Panc1 (cell line): ENCODE measurements around the gene BSND. TPM values are rescaled to one million over a fixed set of nuclear protein-coding genes. Genes with fewer than 3 reads are reported as not detected.

Experiments
- ATAC-seq: fragments of 200-7000 bp; cut with Tn5 transposase; 2 replicates; pipeline ENCODE4 v1.9.1; 2020; ENCODE audit warnings: mild to moderate bottlenecking, moderate library complexity
- BruUV-seq: library from RNA; stranded (reverse); fragments of 400-500 nt; replicated peaks from 2 replicates; lab custom pipeline; 2021; lab: Mats Ljungman, UMichigan
- CTCF ChIA-PET: fragments of 300-600 bp; sonication (Branson Sonifier 250); formaldehyde crosslinking; loops from one replicate; lab custom pipeline; 2022; ENCODE audit warnings: antibody characterized with exemption; lab: Charles Lee
- POLR2A ChIA-PET: fragments of 300-600 bp; sonication (Branson Sonifier 250); formaldehyde crosslinking; loops from one replicate; lab custom pipeline; 2022; ENCODE audit warnings: antibody characterized with exemption; lab: Charles Lee
- DNase-seq: peaks from one replicate; pipeline ENCODE4 v3.0.0-alpha.2; 2010; ENCODE audit warnings: low read depth, low spot score
- H3K27ac ChIP-seq: 2 replicates; pipeline ENCODE4 v1.5.1; 2011; ENCODE audit warnings: mild to moderate bottlenecking, low read length, inconsistent platforms
- H3K27me3 ChIP-seq: fragments of 200-500 bp; sonication (Bioruptor generic); 2 replicates; pipeline ENCODE4 v1.6.0; 2014; ENCODE audit warnings: low read length, inconsistent platforms; ENCODE audit not compliant: control insufficient read depth, insufficient read depth
- H3K36me3 ChIP-seq: fragments of 200-500 bp; sonication (Bioruptor generic); 2 replicates; pipeline ENCODE4 v1.5.1; 2014; ENCODE audit warnings: inconsistent platforms, mild to moderate bottlenecking, low read length, moderate library complexity; ENCODE audit not compliant: control insufficient read depth, insufficient read depth
- H3K4me1 ChIP-seq: 2 replicates; pipeline ENCODE4 v1.5.1; 2011; ENCODE audit warnings: inconsistent platforms, mild to moderate bottlenecking, low read length, moderate library complexity; ENCODE audit not compliant: control insufficient read depth, insufficient read depth
- H3K4me3 ChIP-seq, 2 experiments: 2 replicates each; pipeline ENCODE4 v1.5.1; 2011 to 2012; ENCODE audit warnings: low read depth in 2 of 2, low read length in 2 of 2, mild to moderate bottlenecking in 2 of 2, inconsistent platforms in 1 of 2, moderate library complexity in 1 of 2
- H3K9me3 ChIP-seq: fragments of 200-500 bp; sonication (Bioruptor generic); 2 replicates; pipeline ENCODE4 v1.5.1; 2014; ENCODE audit warnings: low read depth, mild to moderate bottlenecking, inconsistent platforms, low read length, moderate library complexity; ENCODE audit not compliant: control insufficient read depth, insufficient read depth
- CTCF ChIP-seq: fragments of 450-650 bp; IDR thresholded peaks from 2 replicates; pipeline ENCODE4 v1.5.1; 2017; ENCODE audit warnings: mild to moderate bottlenecking
- REST ChIP-seq, 2 experiments: IDR thresholded peaks; 2 replicates each; pipeline ENCODE4 v1.6.1; 2011 to 2012; ENCODE audit warnings: low read depth in 2 of 2, control low read depth in 1 of 2, low read length in 1 of 2, mild to moderate bottlenecking in 1 of 2, moderate library complexity in 1 of 2; ENCODE audit not compliant: insufficient read depth in 1 of 2
- SIN3A ChIP-seq: IDR thresholded peaks from 2 replicates; pipeline ENCODE4 v1.6.1; 2012; ENCODE audit warnings: low read depth, mild to moderate bottlenecking, low read length, moderate library complexity, borderline replicate concordance; ENCODE audit not compliant: insufficient read depth
- TCF7L2 ChIP-seq: IDR thresholded peaks from 2 replicates; pipeline ENCODE4 v1.6.1; 2011; ENCODE audit warnings: mild to moderate bottlenecking, low read depth, low read length, inconsistent platforms
- in situ Hi-C: cut with HindIII; loops from 2 replicates; pipeline ENCODE4 v1.10.0; 2016; ENCODE audit warnings: low sequenced_read_pairs, low pct_unique_long_range_greater_than_20kb
- intact Hi-C: fragments of 100-400 bp; cut with micrococcal nuclease; formaldehyde crosslinking; loops from one replicate; pipeline ENCODE4 v1.10.0; 2022; ENCODE audit not compliant: unreplicated experiment
- total RNA-seq: library from RNA; stranded (reverse); gene quantifications from one replicate; pipeline ENCODE4 v1.2.1, GENCODE V29; 2021; ENCODE audit not compliant: unreplicated experiment

The BSND gene
- total RNA-seq, 1 experiment from 2014 or later, result not detected

- ChIA-PET CTCF (interaction anchor here (0.6 kb wide), 1 partner anchor 202 kb away, joined by 5 read pairs; no protein-coding TSS in a partner anchor), POLR2A (no interaction called here)
- in situ Hi-C loops, result no loop called here
- intact Hi-C loops, result no loop called here
- DNase-seq (no peak), ATAC-seq (no peak)
- Histone ChIP-seq H3K36me3 (no peaks in the 10 kb centered on the region), H3K27me3 (peaks cover 28% of the 10 kb centered on the region), H3K4me3 (no peak overlapping the region), H3K9me3 (no peaks in the 10 kb centered on the region), H3K4me1 (peaks cover 8% of the 10 kb centered on the region; the same call in 1 of the 2 replicates), H3K27ac (no peak overlapping the region)
- BruUV-seq, result no TSS peak
- TF ChIP-seq CTCF (no peak), REST (IDR thresholded peaks at IDR 0.05; ENCODE audit: insufficient read depth in 1 of 2, low read depth in 2 of 2, low read length in 1 of 2) (no peak), SIN3A (no peak), TCF7L2 (no peak)
Observed at GRCh38 chr1:55040933-55041494, 42.3 kb downstream of the BSND start.

- no peak overlapping the region for H3K27ac ChIP-seq
- peaks cover 8% of the 10 kb centered on the region; the same call in 1 of the 2 replicates for H3K4me1 ChIP-seq
- peaks cover 22% of the 10 kb centered on the region for H3K27me3 ChIP-seq
- intact Hi-C loops (no loop called here), in situ Hi-C loops (no loop called here)
- no peak overlapping the region for H3K4me3 ChIP-seq
- no peak for TF ChIP-seq REST (IDR thresholded peaks at IDR 0.05; ENCODE audit: insufficient read depth in 1 of 2, low read depth in 2 of 2, low read length in 1 of 2)
- TF ChIP-seq TCF7L2, result no peak
- ATAC-seq (no peak), DNase-seq (no peak)
- no peaks in the 10 kb centered on the region for H3K9me3 ChIP-seq
- H3K36me3 ChIP-seq, result no peaks in the 10 kb centered on the region
- ChIA-PET POLR2A (interaction anchor here (0.7 kb wide), 1 partner anchor 448 kb away, joined by 3 read pairs; no protein-coding TSS in a partner anchor), CTCF (no interaction called here)
- BruUV-seq, result no TSS peak
Observed at GRCh38 chr1:55041613-55042012, 42.9 kb downstream of the BSND start.
